ENCODE results near the gene TENT4B. TPM values are rescaled to one million over a fixed set of nuclear protein-coding genes. Genes with fewer than 3 reads are reported as not detected.

TENT4B gene
- polyA plus RNA-seq, 3 donors = 14.3 to 16.4 (median 15.6) TPM

DNA sequence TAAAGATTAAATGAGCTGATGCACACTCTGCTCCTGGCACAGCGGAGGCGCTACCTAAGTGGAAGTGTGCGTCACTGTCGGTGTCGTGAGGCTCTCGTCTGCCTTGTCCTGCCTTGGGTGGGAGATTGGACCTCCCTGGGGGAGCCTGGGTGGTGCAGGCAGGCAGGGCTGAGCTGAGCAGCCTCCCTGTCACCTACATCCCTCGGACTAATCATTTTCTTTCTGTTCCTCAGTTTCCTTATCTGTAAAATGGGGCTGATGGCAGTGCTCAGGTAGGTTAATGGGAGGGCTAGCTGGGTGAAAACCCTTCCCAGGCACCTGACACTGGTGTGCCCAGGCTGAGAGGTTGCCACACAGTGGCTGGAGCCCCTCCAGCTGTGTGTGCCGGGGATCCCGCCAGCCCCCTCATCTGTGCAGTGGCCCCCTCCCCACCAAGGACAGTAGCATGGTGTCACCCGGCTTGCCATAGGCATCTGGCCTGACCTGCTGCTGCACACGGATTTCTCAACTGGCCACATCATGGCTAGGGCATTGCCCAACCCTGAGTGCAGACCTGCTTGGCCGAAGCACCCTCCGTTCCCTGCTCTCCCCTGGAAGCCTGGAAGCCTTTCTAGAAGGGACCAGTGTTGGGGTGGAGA, 117.5 kb downstream of the TENT4B start:
- no peak for DNase-seq

DNA sequence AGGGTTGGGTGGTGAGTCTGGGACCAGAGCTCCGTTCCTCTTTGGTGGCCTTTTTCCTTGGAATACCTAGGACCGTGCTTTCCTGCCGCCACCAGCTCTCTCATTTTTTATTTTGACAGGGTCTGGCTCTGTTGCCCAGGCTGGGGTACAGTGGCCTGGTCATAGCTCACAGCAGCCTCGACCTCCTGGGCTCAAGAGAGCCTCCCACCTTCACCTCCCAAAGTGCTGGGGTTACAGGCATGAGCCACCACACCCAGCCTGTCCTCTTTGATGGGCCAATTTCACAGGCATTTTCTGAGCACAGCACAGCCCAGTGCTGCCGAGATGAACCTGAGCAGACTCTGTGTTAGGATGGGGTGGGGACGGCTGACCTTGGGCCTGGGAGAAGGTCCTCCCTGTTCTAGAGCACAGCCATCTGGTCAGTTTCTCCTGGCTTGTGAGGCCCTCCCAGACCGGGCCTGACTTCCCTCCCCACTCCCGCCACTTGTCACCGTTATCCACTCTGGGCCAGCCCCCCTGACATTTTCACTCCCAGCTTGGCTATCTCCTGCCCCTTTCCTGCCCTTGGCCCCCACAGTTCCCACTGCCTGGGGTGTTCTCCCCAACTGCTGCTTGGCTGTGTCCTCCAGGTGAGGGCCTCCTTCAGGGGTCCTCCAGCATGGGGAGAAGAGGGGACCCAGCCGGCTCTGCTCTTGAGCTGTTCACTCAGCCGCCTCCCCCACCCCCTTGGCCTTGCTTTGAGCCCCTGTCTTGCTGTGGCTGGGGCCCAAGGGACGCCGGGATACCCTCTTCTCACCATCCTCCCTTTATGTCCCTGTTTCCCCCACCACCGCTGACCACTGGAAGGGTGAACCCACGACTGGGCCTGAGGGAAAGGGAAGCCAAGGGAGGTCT, 118.3 kb downstream of the TENT4B start:
- DNase-seq = no peak

DNA sequence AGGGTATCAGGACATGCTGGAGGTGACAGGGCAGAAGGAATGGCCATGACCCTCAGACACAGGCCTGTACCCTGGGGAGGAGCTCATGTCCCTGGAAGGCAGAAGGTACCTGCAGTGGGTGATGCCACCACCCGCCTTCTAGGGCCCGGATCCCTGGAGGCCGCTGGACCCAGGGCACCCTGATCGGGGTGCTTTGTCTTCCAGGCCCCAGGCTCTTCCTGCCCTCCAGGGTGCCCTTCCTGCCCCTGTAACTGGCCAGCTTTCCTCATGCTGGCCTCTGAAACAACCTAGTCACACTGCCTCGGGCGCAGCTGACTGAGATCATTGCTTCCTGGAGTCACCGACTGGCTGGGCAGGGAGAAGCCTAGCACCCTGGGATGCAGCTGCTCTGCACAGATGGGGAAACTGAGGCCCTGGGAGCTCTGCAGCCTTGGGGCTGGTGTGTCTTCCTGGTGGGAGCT, 119.0 kb downstream of the TENT4B start:
- DNase-seq = no peak

DNA sequence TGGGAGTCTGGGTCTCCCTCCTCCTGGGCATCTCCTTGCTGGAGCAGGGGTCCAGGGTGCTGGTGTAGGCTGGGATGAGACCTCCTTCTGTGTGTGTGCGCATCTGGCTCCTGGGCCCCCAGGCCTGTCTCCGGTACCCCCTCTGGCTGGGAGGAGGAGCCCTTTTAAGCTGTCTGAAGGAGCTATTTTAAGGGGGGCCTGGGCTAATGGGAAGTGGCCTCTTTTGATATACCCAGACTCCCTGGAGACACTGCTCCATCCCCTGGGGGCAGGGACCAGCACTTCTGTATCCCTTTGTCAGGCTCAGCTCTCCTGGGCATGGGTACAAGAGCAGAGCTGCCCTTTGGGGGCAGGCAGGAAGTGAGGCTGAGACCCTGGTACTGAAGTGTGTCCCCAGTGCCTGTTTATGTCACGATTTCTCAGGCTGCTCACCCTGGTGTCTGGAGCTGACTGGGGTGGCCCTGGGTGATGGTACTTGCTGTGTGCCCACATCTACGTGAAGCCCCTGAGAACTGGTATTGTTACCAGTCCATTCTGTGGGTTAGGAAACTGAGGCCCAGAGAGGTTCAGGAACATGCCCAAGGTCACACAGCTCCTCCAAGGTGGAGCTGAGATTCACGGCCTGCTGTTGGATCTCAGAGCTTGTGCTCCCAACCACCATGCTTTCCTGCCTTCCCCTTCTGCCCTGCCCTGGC, 119.7 kb downstream of the TENT4B start:
- DNase-seq = no peak

DNA sequence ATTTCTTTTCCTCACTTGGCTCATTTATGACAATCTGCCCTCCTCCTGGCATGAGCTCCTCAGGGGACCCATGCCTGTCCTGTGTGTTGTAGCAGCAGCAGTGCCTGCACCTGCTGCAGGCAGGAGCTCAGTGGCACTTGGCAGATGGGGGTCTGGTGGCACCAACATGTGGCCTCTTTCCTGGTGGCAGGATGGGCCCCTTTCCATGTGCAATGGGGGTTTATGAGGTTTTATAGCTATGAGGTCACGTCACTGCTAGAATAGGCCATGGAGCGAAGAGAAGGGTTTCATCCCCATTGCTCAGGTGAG, 120.2 kb downstream of the TENT4B start:
- DNase-seq = no peak

DNA sequence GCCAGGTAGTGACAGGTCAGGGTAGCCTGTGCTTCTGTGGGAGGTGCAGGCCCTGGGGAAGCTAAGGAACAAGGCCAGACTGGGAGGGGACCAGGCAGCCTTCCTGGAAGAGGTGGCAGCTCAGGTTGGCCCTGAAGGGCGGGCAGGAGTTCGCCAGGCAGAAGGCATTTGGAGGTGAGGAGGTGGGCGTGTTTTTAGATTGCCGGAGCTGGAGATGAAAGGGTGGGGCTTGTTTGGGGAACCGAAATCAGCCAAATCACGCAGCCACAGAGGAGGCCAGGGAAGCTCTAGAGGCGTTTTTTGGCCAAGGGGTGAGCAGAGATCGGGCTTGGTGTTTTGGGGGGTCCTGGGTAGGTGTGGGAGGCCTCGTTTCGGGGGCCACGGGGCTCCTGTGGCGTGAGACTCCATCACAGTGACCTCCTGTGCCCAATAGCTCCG, 120.8 kb downstream of the TENT4B start:
- DNase-seq = no peak

DNA sequence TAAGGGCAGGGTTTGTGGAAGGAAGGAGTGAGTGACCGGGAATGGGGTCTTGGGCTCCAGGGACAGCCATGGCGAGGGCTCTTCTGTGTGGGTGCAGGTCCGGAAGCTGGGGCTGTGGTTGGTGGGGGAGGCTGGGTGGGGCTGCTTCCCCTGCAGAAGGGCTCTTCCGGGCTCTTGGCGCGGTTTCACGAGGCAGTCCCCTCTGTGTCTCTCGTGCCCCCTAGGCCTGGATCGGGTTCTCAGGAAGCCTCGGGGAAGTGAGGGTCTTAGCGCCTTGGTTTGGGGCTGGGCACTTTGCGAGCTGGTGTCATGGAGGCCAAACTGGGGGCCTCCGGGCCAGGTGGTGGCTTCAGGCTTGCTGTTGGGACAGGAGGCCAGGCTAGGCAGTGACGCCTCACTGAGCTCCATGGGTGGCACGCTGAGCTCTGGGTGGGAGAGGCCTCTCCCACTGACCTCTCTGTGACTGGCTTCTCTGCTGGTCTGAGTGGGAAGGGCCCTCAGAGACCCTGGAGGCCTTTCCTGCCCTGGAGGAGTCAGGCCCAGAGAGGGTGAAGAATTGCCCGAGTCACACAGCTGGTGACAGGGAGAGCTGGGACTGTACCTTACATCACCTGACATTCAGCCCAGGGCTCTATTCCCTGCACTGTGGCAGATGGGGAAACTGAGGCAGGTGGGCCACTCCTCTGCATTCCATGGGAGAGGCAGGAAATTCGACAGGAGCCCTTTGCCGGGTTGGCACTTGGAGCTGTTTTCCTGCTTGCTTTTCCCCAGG, 121.4 kb downstream of the TENT4B start:
- DNase-seq = no peak

DNA sequence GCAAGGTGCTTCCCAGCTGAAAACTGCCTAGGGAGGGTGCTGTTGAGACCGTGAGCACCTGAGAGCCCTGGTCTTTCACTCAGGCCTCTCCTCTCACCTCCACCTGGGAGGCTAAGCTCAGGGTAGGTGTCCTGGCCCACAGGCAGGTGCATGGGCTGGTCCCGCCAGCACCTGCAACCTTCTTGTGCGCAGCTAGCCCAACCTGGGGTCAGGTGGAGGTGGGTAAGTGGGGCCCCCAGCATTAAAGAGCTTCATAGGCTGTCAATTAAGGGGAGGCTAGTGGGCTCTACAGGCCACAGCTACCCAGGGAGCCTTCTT, 122.0 kb downstream of the TENT4B start:
- DNase-seq = no peak

DNA sequence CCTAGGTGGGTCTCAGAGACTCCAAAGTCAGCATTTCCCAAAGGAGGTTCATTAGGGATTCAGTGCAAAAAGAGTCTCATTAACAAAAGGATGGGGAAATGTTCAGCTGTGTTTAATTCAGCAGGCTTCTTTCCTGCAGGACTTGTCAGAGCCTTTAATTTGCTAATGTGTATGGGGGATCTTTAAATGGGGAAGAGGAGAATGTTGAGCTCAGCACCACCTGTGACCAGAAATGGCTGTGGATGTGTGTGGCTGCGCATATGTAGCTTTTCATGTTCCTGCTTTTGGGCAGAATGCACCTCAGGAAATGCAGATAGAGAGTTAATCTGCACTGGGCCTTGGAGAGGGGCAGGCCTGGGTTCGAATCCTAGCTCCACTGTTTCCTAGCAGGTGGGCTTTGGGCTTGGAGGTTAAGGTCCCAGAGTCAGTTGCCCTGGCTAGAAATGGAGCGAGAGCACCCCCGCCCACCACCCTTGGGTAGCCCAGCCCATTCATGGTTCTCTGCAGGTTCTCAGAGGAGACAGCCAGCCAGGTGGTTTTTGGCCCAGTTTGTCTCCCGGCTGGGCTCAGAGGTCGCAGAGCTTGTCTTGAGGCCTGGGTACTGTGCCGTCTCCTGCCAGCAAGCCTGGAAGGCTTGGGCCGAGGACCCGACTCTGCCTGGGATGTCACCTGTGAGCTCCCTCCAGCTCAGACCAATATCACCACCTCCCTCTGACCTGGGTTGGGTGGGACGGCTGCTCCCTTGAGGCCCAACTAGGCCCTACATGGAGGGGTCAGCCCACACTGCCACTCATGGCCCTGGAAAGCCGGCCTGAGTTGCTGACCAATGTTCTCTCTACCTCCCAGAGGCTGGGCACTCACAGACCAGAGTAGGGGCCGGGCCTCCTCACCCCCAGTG, 122.6 kb downstream of the TENT4B start:
- DNase-seq = no peak

DNA sequence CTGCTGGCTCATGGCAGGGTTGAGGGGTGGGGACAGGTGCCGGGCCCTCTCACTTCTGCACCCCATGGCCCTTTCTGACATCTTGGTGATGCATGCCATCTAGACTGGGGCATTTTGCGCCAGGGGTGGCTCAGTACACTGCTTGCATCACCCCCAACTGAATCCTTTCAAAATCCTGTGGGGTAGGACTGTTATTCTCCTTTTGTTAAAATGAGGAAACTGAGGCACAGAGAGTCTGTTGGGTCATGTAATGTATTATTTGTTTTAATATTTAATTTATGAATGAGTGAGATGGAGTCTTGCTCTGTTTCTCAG, 123.2 kb downstream of the TENT4B start:
- no peak for DNase-seq

DNA sequence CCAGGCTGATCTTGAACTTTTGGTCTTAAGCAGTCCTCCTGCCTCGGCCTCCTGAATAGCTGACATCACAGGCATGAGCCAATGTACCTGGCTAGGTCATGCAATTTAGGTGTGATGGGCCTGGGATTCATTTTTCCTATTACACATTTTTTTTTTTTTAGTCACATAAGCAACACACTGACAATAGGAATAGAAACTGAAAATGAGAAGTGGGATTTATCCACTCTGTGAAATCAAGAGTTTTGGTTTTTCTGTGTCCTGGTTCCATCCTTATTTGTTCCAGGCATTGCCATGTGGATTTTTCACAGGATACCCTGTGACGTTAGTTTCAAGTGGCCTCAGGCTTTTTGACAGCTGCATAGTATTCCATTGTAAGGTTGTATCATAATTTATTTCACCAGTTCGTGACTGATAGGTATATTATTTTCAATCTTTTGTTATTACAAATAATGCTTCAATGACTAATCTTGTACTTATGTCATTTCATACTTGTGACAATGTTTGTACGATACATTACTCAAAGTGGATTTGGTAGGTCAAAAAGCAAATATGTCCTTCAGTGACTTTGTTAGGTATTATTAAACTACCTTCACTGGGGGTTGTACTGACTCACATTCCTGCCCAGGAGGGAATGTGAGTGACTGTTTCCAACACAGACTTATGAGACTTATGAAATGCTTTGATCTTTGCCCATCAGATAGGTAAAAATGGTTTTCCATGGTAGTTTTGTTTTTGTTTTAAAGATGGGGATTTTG, 123.9 kb downstream of the TENT4B start:
- DNase-seq = no peak

DNA sequence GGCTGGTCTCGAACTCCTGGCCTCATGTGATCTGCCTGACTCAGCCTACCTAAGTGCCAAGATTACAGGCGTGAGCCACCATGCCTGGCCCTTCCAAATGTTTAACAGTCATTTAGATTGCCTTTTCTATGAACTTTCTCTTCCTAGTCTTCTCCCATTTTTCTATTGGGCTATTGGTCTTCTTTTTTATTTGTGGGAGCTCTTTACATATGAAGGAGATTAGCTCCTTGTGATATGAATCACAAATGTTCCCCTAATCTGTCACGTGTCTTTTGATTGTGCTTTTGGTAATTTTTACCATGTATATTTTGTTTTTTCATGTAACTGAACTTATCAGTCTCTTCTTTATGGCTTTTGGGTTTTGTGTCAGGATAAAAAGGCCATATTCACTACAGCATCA, 125.1 kb downstream of the TENT4B start:
- DNase-seq = no peak

DNA sequence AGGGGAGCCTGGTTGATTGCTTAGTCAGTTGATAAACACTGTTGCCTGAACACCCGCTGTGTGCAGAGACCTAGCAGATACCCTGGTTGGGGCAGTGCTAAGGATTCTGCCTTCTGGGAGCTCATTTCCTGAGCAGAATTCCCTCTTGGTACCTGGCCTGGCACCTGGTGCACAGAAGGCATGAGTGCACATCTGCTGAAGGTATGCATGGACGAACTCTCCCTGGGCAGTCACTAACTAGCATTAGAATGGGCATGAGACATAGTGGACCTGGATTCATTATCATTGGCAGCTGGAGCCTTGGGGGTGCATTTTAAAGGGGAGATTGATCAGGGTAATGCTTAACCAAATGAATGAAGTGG, 126.4 kb downstream of the TENT4B start:
- no peak for DNase-seq

DNA sequence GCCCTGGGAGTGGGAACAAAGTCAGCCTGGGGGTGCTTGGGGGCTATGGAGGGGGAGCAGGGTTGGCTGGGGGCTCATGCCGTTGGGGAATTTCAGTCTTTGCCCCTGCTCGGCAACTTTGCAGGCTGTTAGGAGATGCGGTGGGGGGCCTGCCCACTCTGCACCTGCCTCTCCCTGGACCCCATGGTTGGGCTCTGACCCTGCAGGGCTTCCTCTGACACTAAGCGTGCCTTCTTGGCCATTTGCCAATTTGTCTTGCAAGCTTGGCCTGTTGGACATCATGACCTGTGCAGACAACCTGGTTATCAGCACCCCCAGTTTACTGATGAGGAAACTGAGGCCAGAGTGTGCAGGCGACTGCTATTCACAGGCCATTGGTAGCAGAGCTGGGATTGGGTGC, 127.8 kb downstream of the TENT4B start:
- no peak for DNase-seq

Other genes starting within 250 kb of the TENT4B start
- 10 to 100 TPM; 21.0 to 33.1 (median 30.6) TPM for gene CNEP1R1, start 128.1 kb upstream of the TENT4B start, polyA plus RNA-seq (ENCODE audit: insufficient read length in 3 of 3)
- gene HEATR3, start 87.3 kb upstream of the TENT4B start, polyA plus RNA-seq (ENCODE audit: insufficient read length in 3 of 3) = 10 to 100 TPM; 20.3 to 25.2 (median 23.2) TPM
- 1 to 10 TPM; 8.1 to 9.3 (median 8.2) TPM for gene ADCY7, start 113.2 kb downstream of the TENT4B start, polyA plus RNA-seq (ENCODE audit: insufficient read length in 3 of 3)
- 100 to 1,000 TPM; 101 to 116 (median 114) TPM for gene BRD7, start 215.7 kb downstream of the TENT4B start, polyA plus RNA-seq (ENCODE audit: insufficient read length in 3 of 3)

Data from renal pelvis (tissue), 4 donors.